ENCODE measurements around the gene EFCAB6.
"Not testable (repeated sequence)": the region's sequence is repeated elsewhere in the genome, so short reads cannot be mapped to it uniquely, and the experiment has no call there.

Gene EFCAB6

GRCh38 chr22:43670513-43670912 is 141.6 kb downstream of the EFCAB6 start:
- TF ChIP-seq CTCF (IDR thresholded peaks at IDR 0.05; ENCODE audit: insufficient read depth, low read depth, low read length, missing control alignments): no peak
- DNase-seq (ENCODE audit: low read depth): no peak
- H3K4me3 ChIP-seq (ENCODE audit: low read depth, low read length): no peak overlapping the region

GRCh38 chr22:43669190-43669589 is 142.9 kb downstream of the EFCAB6 start:
- no peak for DNase-seq (ENCODE audit: low read depth)
- TF ChIP-seq CTCF (IDR thresholded peaks at IDR 0.05; ENCODE audit: insufficient read depth, low read depth, low read length, missing control alignments): no peak
- H3K4me3 ChIP-seq (ENCODE audit: low read depth, low read length): no peak overlapping the region

GRCh38 chr22:43667656-43668055 is 144.4 kb downstream of the EFCAB6 start:
- no peak for TF ChIP-seq CTCF (IDR thresholded peaks at IDR 0.05; ENCODE audit: insufficient read depth, low read depth, low read length, missing control alignments)
- H3K4me3 ChIP-seq (ENCODE audit: low read depth, low read length): no peak overlapping the region
- no peak for DNase-seq (ENCODE audit: low read depth)

DNA sequence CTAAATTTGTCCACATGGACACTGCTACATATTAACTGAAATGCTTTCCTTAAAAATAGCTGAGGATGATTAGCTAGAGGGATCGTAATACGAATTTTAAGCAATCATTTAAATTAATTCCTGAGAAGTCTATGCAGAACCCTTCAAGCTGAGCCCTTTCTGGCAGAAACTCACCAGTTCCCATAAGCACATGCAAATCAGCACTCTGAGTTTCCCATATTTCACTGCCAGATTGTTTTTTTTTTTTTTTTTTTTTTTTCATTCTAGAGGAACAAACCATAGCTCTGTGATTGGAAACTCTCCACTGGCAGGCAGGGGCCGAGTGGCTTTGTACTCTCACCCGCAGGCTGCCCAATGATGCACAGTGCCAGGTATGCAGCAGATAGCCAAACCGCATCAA is 145.6 kb downstream of the EFCAB6 start:
- no peak for DNase-seq (ENCODE audit: low read depth)
- H3K4me3 ChIP-seq (ENCODE audit: low read depth, low read length): no peak overlapping the region
- no peak for TF ChIP-seq CTCF (IDR thresholded peaks at IDR 0.05; ENCODE audit: insufficient read depth, low read depth, low read length, missing control alignments)

DNA sequence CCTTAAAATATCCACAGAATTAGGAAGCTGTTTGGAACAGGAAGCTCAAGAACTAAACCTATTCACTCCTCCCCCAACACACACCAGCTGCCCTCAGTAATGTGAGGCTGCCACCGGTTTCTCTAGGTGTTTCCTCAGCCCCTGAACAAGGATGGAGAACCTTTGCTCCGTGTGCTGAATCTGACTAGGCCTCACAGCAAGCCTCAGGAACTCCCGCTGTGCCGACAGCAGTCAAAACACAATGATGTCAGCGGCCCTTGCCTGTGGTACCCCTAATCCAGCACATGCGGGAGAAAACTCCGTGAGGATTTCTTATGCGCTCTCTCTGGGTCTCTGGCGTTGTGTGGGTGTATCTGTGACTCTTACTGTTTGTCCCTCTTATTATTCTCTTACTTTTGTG is 153.3 kb downstream of the EFCAB6 start:
- TF ChIP-seq CTCF (IDR thresholded peaks at IDR 0.05; ENCODE audit: insufficient read depth, low read depth, low read length, missing control alignments): no peak
- DNase-seq (ENCODE audit: low read depth): no peak

DNA sequence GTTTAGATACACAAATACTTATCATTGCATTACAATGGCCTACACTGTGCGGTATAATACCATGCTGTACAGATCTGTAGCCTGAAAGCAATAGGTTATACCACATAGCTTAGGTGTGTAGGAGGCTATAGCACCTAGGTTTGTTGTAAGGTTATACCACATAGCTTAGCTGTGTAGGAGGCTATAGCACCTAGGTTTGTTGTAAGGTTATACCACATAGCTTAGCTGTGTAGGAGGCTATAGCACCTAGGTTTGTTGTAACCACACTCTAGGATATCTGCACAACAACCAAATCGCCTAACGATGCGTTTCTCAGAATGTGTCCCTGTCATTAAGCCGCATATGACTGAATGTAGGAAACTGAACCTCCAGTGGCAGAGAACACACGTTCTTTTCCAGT is 155.5 kb downstream of the EFCAB6 start:
- not testable (repeated sequence) for DNase-seq (ENCODE audit: low read depth); H3K4me3 ChIP-seq (ENCODE audit: low read depth, low read length)

More for the DNA sequence above, 153.3 kb downstream of the EFCAB6 start:
- H3K4me3 ChIP-seq (ENCODE audit: low read depth, low read length): no peak overlapping the region

- no peak for DNase-seq (ENCODE audit: low read depth)
- TF ChIP-seq CTCF (IDR thresholded peaks at IDR 0.05; ENCODE audit: insufficient read depth, low read depth, low read length, missing control alignments): no peak
These were observed 157.8 kb downstream of the EFCAB6 start for GRCh38 chr22:43654271-43654670.

More at GRCh38 chr22:43654271-43654670, 157.8 kb downstream of the EFCAB6 start:
- H3K4me3 ChIP-seq (ENCODE audit: low read depth, low read length): no peak overlapping the region
